Erythroblast (primary cell): ENCODE data around the gene RUSC2.

Experiments used
- GATA1 ChIP-seq: IDR thresholded peaks from 2 replicates; pipeline ENCODE4 v1.6.1; 2011; ENCODE audit warnings: low read depth, mild to moderate bottlenecking, control low read depth, low read length, moderate library complexity
- POLR2A ChIP-seq: IDR thresholded peaks from 2 replicates; pipeline ENCODE4 v1.6.1; 2011; ENCODE audit warnings: mild to moderate bottlenecking, low read length

DNA sequence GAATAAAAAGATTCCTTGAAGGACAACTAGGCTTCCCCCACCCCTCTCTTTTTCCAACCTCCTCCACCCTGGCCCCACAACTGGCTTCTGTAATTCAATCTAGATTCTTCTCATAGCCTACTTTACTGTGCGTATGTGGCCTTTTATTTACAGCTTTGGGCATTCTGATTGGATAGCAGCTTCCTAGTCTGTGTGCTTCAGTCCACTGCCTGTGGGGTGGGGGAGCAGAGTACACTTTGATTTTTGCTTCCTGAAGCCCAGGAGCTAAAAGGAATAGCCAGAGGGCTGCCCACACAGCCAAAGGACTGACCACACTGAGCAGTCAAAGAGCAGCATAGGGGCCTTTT is 30.4 kb downstream of the RUSC2 start:
- TF ChIP-seq POLR2A (no peak), GATA1 (no peak)
